ENCODE measurements around the gene GARIN5B.

The GARIN5B gene

DNA sequence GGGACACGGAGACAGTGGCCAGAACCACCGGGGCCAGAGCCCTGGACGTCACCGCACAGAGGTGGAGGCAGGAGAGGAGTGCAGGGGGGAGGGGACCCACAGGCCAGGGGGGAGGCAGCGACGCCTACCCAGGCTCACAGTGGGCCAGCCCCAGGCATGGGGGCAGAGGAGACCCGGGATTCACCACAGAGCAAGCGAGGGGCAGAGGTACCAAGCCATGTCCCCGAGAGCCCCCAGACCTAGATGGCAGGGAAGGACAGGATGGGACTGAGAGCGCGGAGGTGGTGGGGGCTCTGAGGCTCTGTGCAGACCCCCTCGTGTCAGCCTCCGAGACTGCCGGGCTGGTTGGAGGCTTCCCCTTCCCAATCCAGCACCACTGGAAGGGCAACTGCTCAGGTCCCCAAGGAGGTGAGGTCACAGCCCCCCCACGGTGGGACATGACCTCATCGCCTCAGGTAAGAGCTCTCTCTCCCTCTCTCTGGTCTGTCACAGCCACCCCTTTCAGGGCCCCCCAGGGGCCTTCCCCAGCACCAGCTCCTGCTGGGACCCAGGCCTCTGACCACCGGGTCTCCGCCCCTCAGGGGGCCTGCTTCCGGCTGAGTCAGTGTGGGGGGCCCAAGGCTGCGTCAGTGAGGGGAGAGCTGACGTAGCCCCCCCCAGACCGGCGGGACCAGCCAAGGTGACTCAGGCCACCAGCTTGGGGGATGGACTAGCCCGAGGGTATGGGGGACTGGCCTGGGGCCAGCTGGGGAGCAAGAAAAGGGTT, 9.4 kb upstream of the GARIN5B start:
- Histone ChIP-seq H3K79me2 (no peaks in the 10 kb centered on the region), H2AFZ (no peak overlapping the region), H3K27me3 (ENCODE audit: control insufficient read depth, insufficient read depth, low read length) (peaks cover 10% of the 10 kb centered on the region)

DNA sequence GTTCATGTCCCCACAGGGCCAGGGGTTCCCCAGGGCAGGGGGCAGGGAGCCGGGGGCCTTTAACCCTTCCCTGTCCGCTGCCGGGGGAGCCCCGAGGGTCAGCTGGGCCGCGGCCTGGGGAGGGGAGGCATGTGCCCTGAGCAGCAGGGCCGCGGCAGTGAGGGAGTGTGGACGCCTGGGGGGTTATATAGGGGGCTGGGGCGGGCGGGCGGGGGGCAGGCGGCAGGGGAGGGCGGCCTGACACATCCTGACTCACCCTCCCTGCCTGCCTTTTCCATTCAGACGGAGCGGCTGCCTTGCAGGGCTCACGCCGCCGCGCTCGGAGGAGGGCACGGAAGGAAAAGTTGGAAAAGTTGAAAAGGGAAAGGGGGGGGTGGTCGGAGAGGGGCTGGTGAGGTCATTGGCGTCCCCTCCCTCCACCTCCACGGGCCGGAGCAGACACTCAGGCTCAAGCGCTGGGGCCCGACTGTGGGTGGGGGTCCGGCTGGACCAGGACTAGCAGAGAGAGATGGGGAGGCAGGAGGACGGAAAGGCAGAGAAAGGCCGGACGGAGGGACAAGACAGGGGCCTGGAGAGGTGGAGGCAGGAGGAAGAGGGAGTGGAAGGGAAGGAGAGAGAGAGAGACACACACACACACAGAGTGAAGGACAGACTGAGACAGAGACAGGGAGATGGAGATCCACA, 7.4 kb upstream of the GARIN5B start, which contains the start of gene IL11:
Gene IL11, minus strand, starts transcription at position 159 of the 684 bp plus-strand sequence. Its CDS starts 153 bp downstream, at position 6.
- Histone ChIP-seq H3K4me2 (ENCODE audit: low read length) (peak within 1 kb of the TSS; percentile 47), H3K79me2 (no peaks in the 10 kb centered on the region), H3K36me3 (ENCODE audit: control insufficient read depth, insufficient read depth, low read length) (no peaks in the 10 kb centered on the region), H3K9ac (no peak within 1 kb of the TSS), H3K27me3 (ENCODE audit: control insufficient read depth, insufficient read depth, low read length) (peaks cover 10% of the 10 kb centered on the region), H3K4me3 (ENCODE audit: low read depth, low read length) (peak within 1 kb of the TSS; percentile 11), H3K27ac (no peak within 1 kb of the TSS), H3K9me3 (ENCODE audit: control insufficient read depth, low read length) (no peaks in the 10 kb centered on the region), H2AFZ (peak within 1 kb of the TSS; percentile 50), H3K4me1 (no peaks in the 10 kb centered on the region)
- TF ChIP-seq, protein P1, sequence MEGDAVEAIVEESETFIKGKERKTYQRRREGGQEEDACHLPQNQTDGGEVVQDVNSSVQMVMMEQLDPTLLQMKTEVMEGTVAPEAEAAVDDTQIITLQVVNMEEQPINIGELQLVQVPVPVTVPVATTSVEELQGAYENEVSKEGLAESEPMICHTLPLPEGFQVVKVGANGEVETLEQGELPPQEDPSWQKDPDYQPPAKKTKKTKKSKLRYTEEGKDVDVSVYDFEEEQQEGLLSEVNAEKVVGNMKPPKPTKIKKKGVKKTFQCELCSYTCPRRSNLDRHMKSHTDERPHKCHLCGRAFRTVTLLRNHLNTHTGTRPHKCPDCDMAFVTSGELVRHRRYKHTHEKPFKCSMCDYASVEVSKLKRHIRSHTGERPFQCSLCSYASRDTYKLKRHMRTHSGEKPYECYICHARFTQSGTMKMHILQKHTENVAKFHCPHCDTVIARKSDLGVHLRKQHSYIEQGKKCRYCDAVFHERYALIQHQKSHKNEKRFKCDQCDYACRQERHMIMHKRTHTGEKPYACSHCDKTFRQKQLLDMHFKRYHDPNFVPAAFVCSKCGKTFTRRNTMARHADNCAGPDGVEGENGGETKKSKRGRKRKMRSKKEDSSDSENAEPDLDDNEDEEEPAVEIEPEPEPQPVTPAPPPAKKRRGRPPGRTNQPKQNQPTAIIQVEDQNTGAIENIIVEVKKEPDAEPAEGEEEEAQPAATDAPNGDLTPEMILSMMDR (IDR thresholded peaks at IDR 0.05), result no peak

More for the DNA sequence above, 9.4 kb upstream of the GARIN5B start:
- Histone ChIP-seq H3K36me3 (ENCODE audit: control insufficient read depth, insufficient read depth, low read length) (no peaks in the 10 kb centered on the region), H3K4me2 (ENCODE audit: low read length) (no peak overlapping the region), H3K9ac (no peak overlapping the region), H3K4me1 (no peaks in the 10 kb centered on the region), H3K4me3 (ENCODE audit: low read depth, low read length) (no peak overlapping the region), H3K9me3 (ENCODE audit: control insufficient read depth, low read length) (no peaks in the 10 kb centered on the region), H3K27ac (no peak overlapping the region)
- TF ChIP-seq, protein P1 (IDR thresholded peaks at IDR 0.05), result no peak

DNA sequence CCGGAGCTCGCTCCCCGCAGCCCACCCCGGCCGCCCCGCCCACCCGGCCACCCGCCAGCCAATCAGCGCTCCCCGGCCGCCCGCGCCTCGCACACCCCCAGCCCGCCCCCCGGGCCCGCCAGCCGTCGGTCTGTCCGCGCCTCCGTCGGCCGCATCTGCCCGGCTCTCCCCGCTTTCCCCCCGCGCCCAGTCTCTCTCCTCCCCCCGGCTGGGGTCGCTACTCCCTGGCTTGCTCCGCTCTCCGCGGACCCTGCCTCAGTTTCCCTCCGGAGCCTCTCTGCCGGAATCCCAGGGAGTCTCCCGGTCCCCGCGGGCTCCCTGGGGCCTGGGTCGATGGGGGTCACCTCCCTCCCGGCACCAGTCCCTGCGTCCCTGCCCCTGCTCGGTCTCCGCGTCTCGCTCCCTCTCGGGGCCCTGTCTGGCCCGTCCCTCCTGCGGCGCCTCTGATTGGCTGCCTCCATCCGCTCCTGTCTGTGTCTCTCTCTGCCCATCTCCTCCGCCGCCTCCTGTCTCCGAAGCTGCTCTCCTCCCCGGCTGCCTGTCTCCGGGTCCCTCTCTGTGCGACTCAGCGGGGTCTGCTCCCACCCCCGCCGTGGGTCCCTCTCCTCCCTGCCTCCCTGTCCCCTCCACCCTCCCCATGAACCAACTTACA, 6.7 kb upstream of the GARIN5B start:
- Histone ChIP-seq H3K9me3 (ENCODE audit: control insufficient read depth, low read length) (no peaks in the 10 kb centered on the region), H3K4me2 (ENCODE audit: low read length) (peak overlapping the region; percentile 47), H3K27ac (no peak overlapping the region), H2AFZ (no peak overlapping the region), H3K36me3 (ENCODE audit: control insufficient read depth, insufficient read depth, low read length) (no peaks in the 10 kb centered on the region), H3K9ac (no peak overlapping the region), H3K79me2 (no peaks in the 10 kb centered on the region), H3K27me3 (ENCODE audit: control insufficient read depth, insufficient read depth, low read length) (peaks cover 10% of the 10 kb centered on the region), H3K4me3 (ENCODE audit: low read depth, low read length) (peak overlapping the region; percentile 11), H3K4me1 (no peaks in the 10 kb centered on the region)
- TF ChIP-seq, protein P1 (IDR thresholded peaks at IDR 0.05), result no peak

DNA sequence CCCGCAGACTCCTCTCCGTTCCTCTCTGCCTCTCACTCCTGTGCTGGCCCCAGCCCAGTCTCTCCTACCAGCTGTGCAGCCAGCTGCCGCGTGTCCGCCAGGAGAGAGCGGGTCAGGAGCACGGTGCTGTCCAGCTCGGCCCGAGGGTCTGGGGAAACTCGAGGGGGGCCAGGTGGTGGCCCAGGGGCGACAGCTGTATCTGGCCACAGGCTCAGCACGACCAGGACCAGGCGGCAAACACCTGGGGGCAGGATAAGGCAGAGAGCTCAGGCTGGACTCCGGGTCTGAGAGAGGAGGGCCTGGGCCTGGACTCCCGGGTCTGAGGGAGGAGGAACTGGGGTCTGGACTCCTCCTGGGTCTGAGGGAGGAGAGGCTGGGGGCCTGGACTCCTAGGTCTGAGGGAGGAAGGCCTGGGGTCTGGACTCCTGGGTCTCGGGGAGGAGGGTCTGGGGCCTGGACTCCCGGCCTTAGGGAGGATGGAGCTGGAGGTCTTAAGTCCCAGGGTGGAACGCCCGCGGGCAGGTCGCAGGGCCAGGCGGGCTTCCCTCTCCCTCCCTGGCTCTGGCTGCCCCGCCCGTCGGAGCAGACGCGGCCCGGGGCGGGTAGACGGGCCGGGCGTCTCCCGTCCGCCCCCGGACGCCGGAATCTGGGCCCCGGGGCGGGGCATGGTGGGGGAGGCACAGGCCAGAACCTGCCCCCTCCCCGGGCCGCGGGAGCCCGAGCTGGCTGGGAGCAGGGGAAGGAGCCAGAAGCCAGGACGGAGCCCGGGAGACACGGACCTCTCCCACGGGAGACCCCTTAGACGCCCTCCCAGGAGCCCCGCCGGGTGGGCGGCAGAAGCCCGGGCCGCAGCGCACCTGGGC, 5.9 kb upstream of the GARIN5B start:
- Histone ChIP-seq H2AFZ (peak overlapping the region; percentile 50), H3K4me1 (no peaks in the 10 kb centered on the region), H3K27me3 (ENCODE audit: control insufficient read depth, insufficient read depth, low read length) (peaks cover 10% of the 10 kb centered on the region), H3K27ac (no peak overlapping the region), H3K9ac (no peak overlapping the region), H3K36me3 (ENCODE audit: control insufficient read depth, insufficient read depth, low read length) (no peaks in the 10 kb centered on the region), H3K4me3 (ENCODE audit: low read depth, low read length) (no peak overlapping the region), H3K79me2 (no peaks in the 10 kb centered on the region), H3K9me3 (ENCODE audit: control insufficient read depth, low read length) (no peaks in the 10 kb centered on the region), H3K4me2 (ENCODE audit: low read length) (no peak overlapping the region)
- TF ChIP-seq, protein P1 (IDR thresholded peaks at IDR 0.05), result no peak
